ENCODE results near the gene TCEA2. TPM values are rescaled to one million over a fixed set of nuclear protein-coding genes. Genes with fewer than 3 reads are reported as not detected.

Gene TCEA2
- total and polyA plus RNA-seq, 2 of the 13 experiments (the other 11 are each of a cell fraction or from before 2014, with no cell fraction given), result 28.1 to 33.7 TPM

GRCh38 chr20:64062596-64063388, at the start of gene TCEA2 (continued):
- TF ChIP-seq ZNF318 (CRISPR knock-in tag; IDR thresholded peaks at IDR 0.05), result peak; percentile 55; the same call in 1 of the 2 replicates
- TF ChIP-seq ZNF784 (CRISPR knock-in tag; IDR thresholded peaks at IDR 0.05; ENCODE audit: borderline replicate concordance), result peak; percentile 83; the same call in 1 of the 2 replicates
- no peak; the same call in 1 of the 2 replicates for TF ChIP-seq SALL2 (CRISPR knock-in tag; IDR thresholded peaks at IDR 0.05)
- TF ChIP-seq MATR3 (CRISPR knock-in tag; IDR thresholded peaks at IDR 0.05), result no peak
- no peak for TF ChIP-seq CBX2 (IDR thresholded peaks at IDR 0.05; ENCODE audit: low read depth, low read length)
- 0 out of 2 replicates have a peak, but pooled peaks have one; percentile 67 for TF ChIP-seq CBX2 (CRISPR knock-in tag; IDR thresholded peaks at IDR 0.05; ENCODE audit: low read depth)
- TF ChIP-seq ZFY (CRISPR knock-in tag; IDR thresholded peaks at IDR 0.05), result peak; percentile 99
- peak; percentile 68 for TF ChIP-seq ASH2L (IDR thresholded peaks at IDR 0.05; ENCODE audit: insufficient read length, low read depth, low read length)
- TF ChIP-seq KDM1A (CRISPR knock-in tag; IDR thresholded peaks at IDR 0.05), result peak; percentile 42; the same call in 1 of the 2 replicates
- TF ChIP-seq ZNF782 (CRISPR knock-in tag; IDR thresholded peaks at IDR 0.05; ENCODE audit: borderline replicate concordance), result no peak
- TF ChIP-seq RCOR2 (CRISPR knock-in tag; IDR thresholded peaks at IDR 0.05), result peak; percentile 50; the same call in 1 of the 2 replicates
- peak; percentile 82 for TF ChIP-seq ZNF605 (CRISPR knock-in tag; IDR thresholded peaks at IDR 0.05)
- TF ChIP-seq NR2F2 (IDR thresholded peaks at IDR 0.05; ENCODE audit: borderline replicate concordance, low read depth), result no peak
- TF ChIP-seq HOXA5 (CRISPR knock-in tag; IDR thresholded peaks at IDR 0.05), result peak; percentile 88; the same call in 1 of the 2 replicates
- TF ChIP-seq ERF (CRISPR knock-in tag; IDR thresholded peaks at IDR 0.05), result peak; percentile 98
- TF ChIP-seq SRSF1 (optimal IDR thresholded peaks at IDR 0.05; ENCODE audit: low read depth, low read length), result peak; percentile 98
- no peak for TF ChIP-seq ATRX (CRISPR knock-in tag; IDR thresholded peaks at IDR 0.05; ENCODE audit: borderline replicate concordance)
- peak; percentile 97 for TF ChIP-seq GMEB1 (CRISPR knock-in tag; IDR thresholded peaks at IDR 0.05; ENCODE audit: borderline replicate concordance)
- TF ChIP-seq CBX1 (IDR thresholded peaks at IDR 0.05; ENCODE audit: low read depth), result peak; percentile 96
- peak; percentile 96 for TF ChIP-seq MED8 (CRISPR knock-in tag; IDR thresholded peaks at IDR 0.05; ENCODE audit: insufficient replicate concordance)
